ENCODE measurements around the gene DOHH.

- no peak for TF ChIP-seq CTCF (IDR thresholded peaks at IDR 0.05)
- no peak for TF ChIP-seq POLR2A (IDR thresholded peaks at IDR 0.05)
Measured at GRCh38 chr19:3501780-3502179, 1.3 kb upstream of the DOHH start.
